HepG2 (cell line): Measurements from ENCODE around the gene SRSF2. TPM values are rescaled to one million over a fixed set of nuclear protein-coding genes. Genes with fewer than 3 reads are reported as not detected.

ENCODE experiments used
- CHD4 ChIP-seq: fragments of 200-600 bp; sonication (generic); IDR thresholded peaks from 2 replicates; pipeline ENCODE4 v1.7.0; 2017; ENCODE audit warnings: mild to moderate bottlenecking, low read length, borderline replicate concordance
- FOXK2 ChIP-seq: fragments of 450-650 bp; IDR thresholded peaks from 2 replicates; pipeline ENCODE4 v1.6.1; 2016
- HIVEP1 ChIP-seq: sonication (generic); formaldehyde crosslinking; IDR thresholded peaks from 2 replicates; pipeline ENCODE4 v1.4.0; 2020; ENCODE audit warnings: mild to moderate bottlenecking, missing genetic modification reagents
- ISL2 ChIP-seq: sonication (generic); formaldehyde crosslinking; IDR thresholded peaks from 2 replicates; pipeline ENCODE4 v1.5.0; 2020; ENCODE audit warnings: missing genetic modification reagents
- KDM2A ChIP-seq: sonication (generic); formaldehyde crosslinking; IDR thresholded peaks from 2 replicates; pipeline ENCODE4 v1.4.0; 2020; ENCODE audit warnings: low read depth, missing genetic modification reagents, borderline replicate concordance
- NAIF1 ChIP-seq: sonication (generic); formaldehyde crosslinking; IDR thresholded peaks from 2 replicates; pipeline ENCODE4 v1.5.0; 2020; ENCODE audit warnings: mild to moderate bottlenecking, missing genetic modification reagents, borderline replicate concordance
- NBN ChIP-seq: fragments of 450-650 bp; conservative IDR thresholded peaks from 2 replicates; pipeline ENCODE4 v1.6.1; 2017
- POLR2A ChIP-seq, 2 experiments: IDR thresholded peaks; 2 replicates each; pipeline ENCODE4 v1.6.1; 2011; ENCODE audit warnings: low read depth in 2 of 2, low read length in 2 of 2, mild to moderate bottlenecking in 1 of 2, moderate library complexity in 1 of 2; ENCODE audit not compliant: insufficient read depth in 1 of 2
- RARA ChIP-seq: IDR thresholded peaks from 2 replicates; pipeline ENCODE4 v1.6.1; 2016; ENCODE audit warnings: missing genetic modification reagents, missing compliant biosample characterization
- RARG ChIP-seq: sonication (generic); formaldehyde crosslinking; IDR thresholded peaks from 2 replicates; pipeline ENCODE4 v1.4.0; 2020; ENCODE audit warnings: low read depth, mild to moderate bottlenecking, missing genetic modification reagents
- RBM22 ChIP-seq: fragments of 200-400 bp; formaldehyde crosslinking; optimal IDR thresholded peaks from 2 replicates; pipeline ENCODE3; 2017; ENCODE audit warnings: mild to moderate bottlenecking, low read length, moderate library complexity
- REXO4 ChIP-seq: sonication (generic); formaldehyde crosslinking; IDR thresholded peaks from 2 replicates; pipeline ENCODE4 v1.8.0; 2022; ENCODE audit warnings: missing genetic modification reagents, mild to moderate bottlenecking, borderline replicate concordance
- RFXANK ChIP-seq: IDR thresholded peaks from 2 replicates; pipeline ENCODE4 v1.6.1; 2016
- SALL1 ChIP-seq: sonication (generic); formaldehyde crosslinking; IDR thresholded peaks from 2 replicates; pipeline ENCODE4 v1.8.0; 2022; ENCODE audit warnings: mild to moderate bottlenecking, missing genetic modification reagents
- SCMH1 ChIP-seq: sonication (generic); formaldehyde crosslinking; IDR thresholded peaks from 2 replicates; pipeline ENCODE4 v1.9.0; 2021; ENCODE audit warnings: missing genetic modification reagents, mild to moderate bottlenecking, borderline replicate concordance
- SKIL ChIP-seq: sonication (generic); formaldehyde crosslinking; IDR thresholded peaks from 2 replicates; pipeline ENCODE4 v1.8.0; 2022; ENCODE audit warnings: missing genetic modification reagents, mild to moderate bottlenecking, moderate library complexity, borderline replicate concordance
- TAF15 ChIP-seq: fragments of 200-400 bp; formaldehyde crosslinking; IDR thresholded peaks from one replicate; pipeline ENCODE4 v1.6.1; 2018; ENCODE audit warnings: mild to moderate bottlenecking, low read depth, low read length; ENCODE audit not compliant: poor library complexity, severe bottlenecking
- ZBTB49 ChIP-seq: sonication (generic); formaldehyde crosslinking; IDR thresholded peaks from 2 replicates; pipeline ENCODE4 v1.4.0; 2020; ENCODE audit warnings: missing genetic modification reagents, borderline replicate concordance
- ZFP82 ChIP-seq: sonication (generic); formaldehyde crosslinking; IDR thresholded peaks from 2 replicates; pipeline ENCODE4 v1.5.1; 2020; ENCODE audit warnings: mild to moderate bottlenecking, missing genetic modification reagents, borderline replicate concordance
- ZFP91 ChIP-seq: sonication (generic); formaldehyde crosslinking; IDR thresholded peaks from 2 replicates; pipeline ENCODE4 v1.9.0; 2022; ENCODE audit warnings: missing genetic modification reagents, mild to moderate bottlenecking, borderline replicate concordance
- ZIK1 ChIP-seq: sonication (generic); formaldehyde crosslinking; IDR thresholded peaks from 2 replicates; pipeline ENCODE4 v1.5.0; 2020; ENCODE audit warnings: mild to moderate bottlenecking, low read depth, missing genetic modification reagents, borderline replicate concordance
- ZNF382 ChIP-seq: sonication (generic); formaldehyde crosslinking; IDR thresholded peaks from 2 replicates; pipeline ENCODE4 v1.5.0; 2020; ENCODE audit warnings: missing genetic modification reagents, mild to moderate bottlenecking, borderline replicate concordance
- ZNF530 ChIP-seq: sonication (generic); formaldehyde crosslinking; IDR thresholded peaks from 2 replicates; pipeline ENCODE4 v1.5.0; 2020; ENCODE audit warnings: low read depth, mild to moderate bottlenecking, missing genetic modification reagents
- ZNF580 ChIP-seq: IDR thresholded peaks from 2 replicates; pipeline ENCODE4 v1.6.1; 2016; ENCODE audit warnings: low read depth, borderline replicate concordance
- polyA plus RNA-seq, 8 experiments: library from polyadenylated mRNA; depleted of rRNA in 3 of 8; stranded (reverse) in 7 of 8; unstranded in 1 of 8; fragments of >200 nt; fragmentation: Illumina TruSeq in 4 of 8; extraction: Trizol in 4 of 8; gene quantifications; 2 replicates each; pipeline versions ENCODE4 v1.2.1 to v1.2.3, GENCODE V29; 2011 to 2016; ENCODE audit warnings: low read depth in 4 of 8, missing spikeins in 1 of 8, mixed read lengths in 1 of 8; ENCODE audit not compliant: insufficient read depth in 1 of 8
- total RNA-seq, 5 experiments: library from RNA; depleted of rRNA; stranded (reverse); fragments of >200 nt; fragmentation: Illumina TruSeq; extraction: Trizol; gene quantifications; 2 replicates each; pipeline ENCODE4 v1.2.3, GENCODE V29; 2016; ENCODE audit warnings: low read depth in 1 of 5

The SRSF2 gene
- total and polyA plus RNA-seq, 2 of the 13 experiments (the other 11 are each of a cell fraction or from before 2014, with no cell fraction given): 306 to 319 TPM

GRCh38 chr17:76726776-76727718 lies 10.1 kb downstream of the SRSF2 start, which contains the start of gene METTL23 (continued):
- TF ChIP-seq KDM2A (CRISPR knock-in tag): peak; percentile 71
- TF ChIP-seq FOXK2: no peak
- no peak for TF ChIP-seq ISL2 (CRISPR knock-in tag)
- TF ChIP-seq CHD4: no peak
- TF ChIP-seq NBN: no peak
- no peak for TF ChIP-seq REXO4 (CRISPR knock-in tag)
- peak; percentile 94 for TF ChIP-seq ZFP82
- no peak for TF ChIP-seq RBM22
- TF ChIP-seq POLR2A (IDR thresholded peaks at IDR 0.05; ENCODE audit: insufficient read depth in 1 of 2, low read depth in 2 of 2, low read length in 2 of 2): peak; percentile 50 to 89
- TF ChIP-seq ZIK1 (CRISPR knock-in tag): no peak
- no peak for TF ChIP-seq ZNF580 (CRISPR knock-in tag)
- no peak for TF ChIP-seq HIVEP1 (CRISPR knock-in tag)
- peak; percentile 66 for TF ChIP-seq SKIL (CRISPR knock-in tag)
- TF ChIP-seq TAF15: peak; percentile 81
- no peak for TF ChIP-seq SCMH1
- TF ChIP-seq ZBTB49 (CRISPR knock-in tag): no peak
- TF ChIP-seq RARA: no peak
- no peak for TF ChIP-seq ZNF382 (CRISPR knock-in tag)
- TF ChIP-seq ZFP91 (CRISPR knock-in tag): no peak; the same call in 1 of the 2 replicates
- no peak for TF ChIP-seq RFXANK (CRISPR knock-in tag)
- no peak for TF ChIP-seq NAIF1
- no peak for TF ChIP-seq RARG (CRISPR knock-in tag)
- no peak for TF ChIP-seq ZNF530
- peak; percentile 16; the same call in 1 of the 2 replicates for TF ChIP-seq SALL1 (CRISPR knock-in tag)
